Activated CD4-positive, alpha-beta T cell treated with anti-CD3 and anti-CD28 coated beads, Interleukin-2, Interleukin-6, amounts not matched to agents 100 ng/mL and 50 ng/mL, durations not matched to agents 16 hours and 8 hours (primary cell): Measurements from ENCODE around the gene MRTFB.
"Not testable (repeated sequence)": the region's sequence is repeated elsewhere in the genome, so short reads cannot be mapped to it uniquely, and the experiment has no call there.

Experiments used
- DNase-seq: peaks from one replicate; pipeline ENCODE4 v3.0.0-alpha.2; 2020

MRTFB gene

GRCh38 chr16:14140923-14141322, 69.8 kb downstream of the MRTFB start:
- DNase-seq, result no peak

DNA sequence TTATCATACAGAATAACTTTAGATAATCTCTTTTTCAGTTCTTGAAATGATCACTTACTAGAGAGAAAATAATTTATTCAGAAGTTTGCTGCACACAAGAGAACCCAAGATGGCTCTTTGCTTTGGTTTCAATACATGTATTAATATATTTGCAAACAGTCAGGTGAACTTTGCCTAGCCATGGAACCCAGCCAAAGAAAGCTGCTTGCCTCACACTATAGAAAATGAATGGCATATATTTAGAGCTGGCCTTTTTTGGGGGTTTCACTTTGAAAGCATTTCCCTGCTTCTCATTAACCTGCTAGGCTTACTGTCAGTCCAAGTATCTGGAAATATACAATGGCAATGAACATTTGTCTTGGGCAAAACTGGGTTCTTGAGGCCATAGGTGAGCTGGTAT, 75.3 kb downstream of the MRTFB start:
- DNase-seq, result no peak

DNA sequence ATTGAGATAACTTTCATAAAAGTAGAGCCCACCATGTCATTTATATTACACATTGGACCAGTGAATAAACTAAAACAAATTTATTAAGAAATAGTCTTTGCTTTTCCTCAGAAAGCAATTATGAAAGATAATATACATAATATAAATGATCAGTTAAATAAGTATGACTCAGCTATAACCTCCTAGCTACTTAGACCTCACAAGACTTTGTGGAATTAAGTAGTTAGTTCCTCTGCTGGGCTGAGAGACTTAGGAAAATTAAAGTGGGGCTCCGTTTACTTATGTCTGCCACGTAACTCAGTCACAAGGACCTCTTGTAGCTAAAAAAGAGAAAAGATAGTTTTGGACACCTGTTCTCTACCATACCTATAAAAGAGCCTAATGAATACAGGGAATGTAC, 76.9 kb downstream of the MRTFB start:
- DNase-seq, result no peak

DNA sequence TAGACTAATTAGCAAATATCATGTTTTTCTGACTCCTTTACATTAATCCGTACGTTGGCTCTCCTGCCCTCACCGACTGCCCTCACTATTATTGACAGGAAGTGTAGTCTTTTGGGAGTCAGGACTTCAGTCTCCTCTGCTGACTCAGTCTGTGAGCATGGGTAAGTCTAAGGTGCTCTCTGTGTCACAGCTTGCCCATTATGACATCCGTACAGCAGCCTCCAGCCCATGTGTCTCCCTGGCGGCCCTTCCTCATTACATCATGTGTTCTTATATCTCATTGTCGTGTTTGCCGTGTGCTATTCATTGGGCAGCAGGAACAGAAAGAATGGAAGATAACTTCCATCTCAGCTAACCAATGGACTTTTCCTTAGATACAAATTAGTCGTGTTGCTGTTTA, 77.5 kb downstream of the MRTFB start:
- DNase-seq, result no peak

- DNase-seq, result no peak
These were observed 79.7 kb downstream of the MRTFB start for GRCh38 chr16:14150796-14151195.

GRCh38 chr16:14151256-14152030, 80.3 kb downstream of the MRTFB start:
- no peak for DNase-seq

DNA sequence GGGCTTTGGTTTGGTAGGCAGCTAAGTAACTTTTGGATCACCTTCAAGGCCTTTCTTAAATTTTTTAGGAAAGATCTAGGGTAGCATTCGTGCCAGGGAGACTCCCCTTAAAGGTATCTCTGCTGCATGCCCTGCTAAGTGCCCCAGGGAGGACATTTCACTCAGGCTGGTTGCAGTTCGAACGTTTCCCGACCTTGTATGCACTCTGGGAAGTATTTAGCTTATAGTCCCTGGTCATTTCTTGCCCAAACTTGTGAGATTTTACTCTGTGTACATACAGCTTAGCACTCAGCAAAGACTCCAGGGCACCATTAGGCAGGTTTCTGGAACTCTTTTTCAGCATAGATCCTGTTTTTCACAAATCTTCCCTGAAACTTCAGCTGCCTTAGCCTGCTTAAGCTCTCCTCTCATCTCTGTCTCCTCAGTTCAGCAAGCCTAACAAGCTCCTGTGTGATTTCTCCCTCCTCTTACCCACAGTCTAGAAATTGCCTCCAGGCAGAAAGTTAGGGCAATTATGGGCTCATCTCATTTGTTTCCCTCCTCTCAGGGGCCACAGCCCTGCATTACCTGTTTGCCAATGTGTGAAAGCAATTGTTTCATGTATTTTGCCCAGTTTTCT, 84.6 kb downstream of the MRTFB start:
- DNase-seq, result no peak

DNA sequence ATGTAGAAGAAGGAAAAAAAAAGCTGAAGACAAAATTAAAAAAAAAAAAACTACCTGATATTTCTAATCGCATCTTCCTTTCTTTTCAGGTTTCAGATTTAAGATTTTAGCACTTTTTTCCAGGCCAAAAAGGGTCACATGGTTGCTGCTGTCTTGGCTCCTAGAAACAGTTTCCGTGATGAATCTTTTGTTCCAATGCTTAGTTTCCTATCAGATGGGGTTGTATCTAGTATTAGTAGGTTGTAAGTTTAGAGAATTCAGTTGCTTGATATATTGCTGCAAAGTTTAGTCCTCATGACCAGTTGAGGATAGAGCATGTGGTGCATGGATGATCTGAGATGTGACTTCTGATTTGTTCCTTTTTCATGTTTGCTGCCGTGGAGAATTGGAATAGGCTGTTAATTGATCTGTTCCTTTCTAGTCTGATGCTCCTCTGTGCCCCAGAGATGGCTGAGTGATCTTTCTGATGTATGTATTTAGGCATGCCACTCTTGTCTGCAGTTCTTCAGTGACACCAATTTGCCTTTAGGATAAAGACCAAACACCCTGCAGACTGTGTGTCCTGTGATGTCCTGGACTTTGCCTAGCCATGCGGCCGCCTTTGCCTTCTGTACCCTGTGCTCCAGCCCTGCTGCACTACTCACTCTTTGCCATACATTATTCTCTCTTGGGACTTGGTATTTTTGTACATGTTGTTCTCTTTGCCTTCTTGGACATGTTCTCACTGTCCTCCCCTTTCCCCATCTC, 94.0 kb downstream of the MRTFB start:
- DNase-seq, result no peak

GRCh38 chr16:14168146-14168545, 97.0 kb downstream of the MRTFB start:
- no peak for DNase-seq

- no peak for DNase-seq
These were observed 101.2 kb downstream of the MRTFB start for GRCh38 chr16:14172200-14172809.

GRCh38 chr16:14175086-14175485, 104.0 kb downstream of the MRTFB start:
- no peak for DNase-seq

GRCh38 chr16:14177704-14178103, 106.6 kb downstream of the MRTFB start:
- no peak for DNase-seq

DNA sequence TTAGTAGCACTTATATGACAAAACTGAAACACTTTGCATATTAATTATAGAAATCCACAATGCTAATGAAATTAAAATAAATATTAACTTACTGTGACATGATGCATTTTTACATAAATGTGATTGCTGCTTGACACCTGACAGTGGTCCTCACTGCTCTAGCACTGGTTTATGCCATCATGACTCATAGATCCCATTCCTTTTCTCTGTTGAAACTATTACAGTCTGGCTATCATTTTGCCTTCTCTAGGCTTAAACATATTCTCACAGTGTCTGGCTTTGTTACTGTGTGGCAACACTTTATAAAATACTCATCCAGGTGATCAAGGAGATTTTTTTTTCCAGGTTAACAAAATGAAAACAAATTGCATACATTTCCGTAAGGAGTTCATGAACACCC, 108.0 kb downstream of the MRTFB start:
- DNase-seq, result no peak

GRCh38 chr16:14180481-14180944, 109.4 kb downstream of the MRTFB start:
- DNase-seq, result no peak

DNA sequence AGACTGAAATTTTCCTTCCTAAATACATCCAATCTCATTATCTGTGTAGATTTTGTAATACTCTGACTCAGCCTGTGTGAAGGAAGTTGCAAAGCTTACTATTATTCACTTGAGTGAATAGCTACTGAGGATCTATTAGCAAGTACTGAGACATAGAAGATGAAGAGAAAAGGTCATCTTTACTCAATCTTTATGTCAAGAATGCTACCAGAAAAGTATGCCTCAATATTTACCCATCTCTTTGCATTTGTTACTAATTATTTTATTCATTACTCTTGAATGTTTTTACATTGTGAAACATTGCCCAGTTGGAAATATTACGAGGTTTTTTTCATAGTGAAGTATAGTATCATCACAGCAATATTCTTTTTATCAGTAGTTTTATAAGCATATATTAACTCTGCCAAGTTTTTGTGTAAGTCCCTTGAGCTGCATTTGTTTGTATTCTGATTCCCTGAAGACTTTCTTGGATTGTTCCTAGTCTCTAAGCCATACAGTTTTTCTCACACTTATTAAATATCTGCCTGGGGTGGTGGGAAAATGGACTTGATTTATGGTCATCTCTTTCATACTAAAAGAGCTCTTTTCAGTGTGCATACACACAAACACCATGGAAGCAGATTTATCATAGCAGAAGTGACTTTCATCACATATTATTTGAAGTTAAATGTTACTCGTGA, 110.4 kb downstream of the MRTFB start:
- DNase-seq, result no peak

GRCh38 chr16:14182999-14183398, 111.9 kb downstream of the MRTFB start:
- no peak for DNase-seq

DNA sequence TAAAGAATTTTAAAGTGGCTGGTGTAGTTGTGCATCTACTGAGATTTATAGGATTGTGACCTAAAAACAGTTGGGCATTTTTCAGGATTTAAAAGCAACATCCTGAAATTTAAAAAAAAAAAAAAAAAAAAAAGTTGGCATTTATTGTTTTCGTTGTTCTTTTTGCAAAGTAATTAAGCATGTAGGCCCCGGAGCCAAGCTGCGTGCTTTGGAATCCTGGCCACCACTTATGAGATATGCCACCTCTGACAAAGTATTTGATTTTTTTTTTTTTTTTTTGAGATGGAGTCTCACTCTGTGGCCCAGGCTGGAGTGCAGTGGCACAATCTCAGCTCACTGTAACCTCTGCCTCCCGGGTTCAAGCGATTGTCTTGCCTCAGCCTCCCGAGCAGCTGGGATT, 112.8 kb downstream of the MRTFB start:
- not testable (repeated sequence) for DNase-seq

- DNase-seq, result peak; percentile 69
These were observed 115.1 kb downstream of the MRTFB start for GRCh38 chr16:14186007-14186794.

GRCh38 chr16:14186795-14187221, 115.7 kb downstream of the MRTFB start:
- DNase-seq, result no peak

DNA sequence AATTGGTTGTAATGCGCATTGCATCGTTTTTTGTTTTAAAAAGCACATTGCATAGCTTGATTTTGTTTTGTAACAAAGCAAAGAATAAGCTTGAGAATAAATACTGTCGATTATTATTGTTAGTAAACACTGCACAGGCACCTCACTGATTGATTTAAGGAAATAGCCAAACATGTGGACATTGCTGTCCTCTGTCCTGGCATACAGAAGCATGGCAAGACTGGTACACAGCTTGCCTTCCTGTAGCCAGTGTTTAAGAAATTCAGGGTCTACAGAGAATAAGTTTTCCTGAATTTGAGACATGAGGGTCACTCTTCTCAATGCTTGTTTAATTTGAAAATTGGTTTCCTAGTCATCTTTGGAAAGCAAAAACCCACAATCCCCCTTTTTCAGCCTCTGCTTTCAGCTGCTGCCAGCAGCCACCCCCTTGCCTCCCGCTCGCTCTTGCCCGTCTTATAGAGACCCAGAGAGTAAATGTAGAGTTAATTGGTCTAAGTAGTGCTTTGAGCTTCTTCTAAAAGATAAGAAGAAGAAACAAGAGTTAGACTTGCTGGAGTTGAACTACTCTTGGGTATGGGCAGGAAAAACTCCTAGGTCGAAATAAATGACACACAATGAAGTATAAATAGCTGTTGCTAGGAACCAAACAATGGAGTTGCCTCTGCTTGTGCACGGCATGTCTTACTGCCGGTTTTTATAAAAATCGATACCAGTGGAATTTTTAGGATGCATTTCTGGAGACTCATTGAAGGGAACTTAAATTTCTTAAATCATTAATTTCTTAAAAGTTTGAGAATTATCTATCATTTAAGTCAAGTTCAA, 116.6 kb downstream of the MRTFB start:
- no peak for DNase-seq

DNA sequence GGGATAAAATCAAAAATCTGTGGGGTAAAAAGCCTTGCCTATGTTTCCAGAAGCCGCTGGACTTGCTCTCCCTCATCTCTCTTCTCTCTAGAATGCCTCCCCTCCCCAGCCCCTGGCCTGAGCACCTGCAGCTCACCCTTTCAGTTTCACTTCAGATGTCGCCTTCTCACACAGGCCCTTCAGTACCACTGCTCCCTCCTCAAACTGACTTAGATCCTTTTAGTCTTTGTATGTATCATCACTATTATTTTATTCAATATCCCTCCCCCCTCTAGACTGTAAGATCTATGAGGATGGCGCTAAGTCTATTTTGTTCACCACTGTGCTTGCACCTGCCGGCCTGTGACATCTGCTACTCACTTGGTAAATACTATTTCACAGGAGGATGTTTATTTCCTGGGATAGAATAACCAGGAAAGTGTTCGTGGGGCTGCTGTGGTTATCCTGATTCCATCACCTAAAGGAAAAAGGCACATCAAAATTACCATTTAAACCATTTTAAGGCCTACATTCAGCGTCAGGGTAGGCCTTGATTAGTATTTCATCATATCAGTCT, 122.3 kb downstream of the MRTFB start:
- peak; percentile 47 for DNase-seq
